ENCODE measurements around the gene REV3L. TPM values are rescaled to one million over a fixed set of nuclear protein-coding genes. Genes with fewer than 3 reads are reported as not detected.
A peak's percentile ranks its signal among the peaks of the same experiment; 100 is the strongest.

REV3L gene
- total and polyA plus RNA-seq, 2 of the 8 experiments (the other 6 are each of a cell fraction or from before 2014, with no cell fraction given): 2.1 to 6.6 TPM

GRCh38 chr6:111477481-111477938, 5.5 kb downstream of the REV3L start:
- no peak overlapping the region for H3K18ac ChIP-seq (ENCODE audit: extremely low read depth, low read length)
- no peak overlapping the region for H2BK20ac ChIP-seq (ENCODE audit: low read length)
- H2BK15ac ChIP-seq (ENCODE audit: low read length): no peak overlapping the region
- peaks cover 0 to 12% (median 6%) of the 10 kb centered on the region in 4 experiments; a peak in 4 of 7 replicates for H3K4me1 ChIP-seq (replicated peaks in 1 of 4; ENCODE audit: control insufficient read depth in 3 of 4, insufficient read depth in 4 of 4, low read length in 3 of 4)
- H2AFZ ChIP-seq (ENCODE audit: low read length): no peak overlapping the region
- no peak overlapping the region for H3K14ac ChIP-seq (ENCODE audit: insufficient read length)
- no peaks in the 10 kb centered on the region; the same call in 1 of the 2 replicates for H3K79me1 ChIP-seq (ENCODE audit: low read depth, low read length)
- no peak overlapping the region for H2AK5ac ChIP-seq (ENCODE audit: low read depth, low read length)
- no peak overlapping the region for H2BK120ac ChIP-seq (replicated peaks; ENCODE audit: low read depth, low read length)
- H4K5ac ChIP-seq (ENCODE audit: insufficient read length, low read depth, low read length): no peak overlapping the region
- H3K4ac ChIP-seq (replicated peaks; ENCODE audit: insufficient read length, low read depth, low read length): no peak overlapping the region
- no peak overlapping the region for H3K27ac ChIP-seq (ENCODE audit: low read depth, low read length)
- no peaks in the 10 kb centered on the region for H3K9me3 ChIP-seq (ENCODE audit: insufficient read depth in 2 of 2, low read depth in 1 of 2, low read length in 1 of 2)
- TF ChIP-seq NANOG (IDR thresholded peaks at IDR 0.05; ENCODE audit: insufficient read depth, low read depth, low read length, poor library complexity, severe bottlenecking) (peak; percentile 80), HDAC2 (IDR thresholded peaks at IDR 0.05; ENCODE audit: borderline replicate concordance in 1 of 2, low read depth in 2 of 2, low read length in 2 of 2) (peak in 1 of 2 experiments; percentile 68; a peak in 1 of 4 replicates), ATF2 (IDR thresholded peaks at IDR 0.05; ENCODE audit: low read length) (no peak), EZH2 (IDR thresholded peaks at IDR 0.05; ENCODE audit: low read depth, low read length, severe bottlenecking) (no peak), BACH1 (IDR thresholded peaks at IDR 0.05; ENCODE audit: low read length) (peak; percentile 57; the same call in 1 of the 2 replicates), CTBP2 (IDR thresholded peaks at IDR 0.05; ENCODE audit: borderline replicate concordance, insufficient read depth, insufficient read length, low read length) (no peak)
- ChIA-PET CTCF (ENCODE audit: partially characterized antibody) (interaction anchor here (1.2 to 1.9 kb wide), 3 partner anchors 17 to 218 kb away, joined by 4 to 16 read pairs (median 11); a partner anchor contains a TSS), POLR2A (ENCODE audit: partially characterized antibody) (interaction anchor here (0.6 to 0.9 kb wide), 2 partner anchors 45 to 111 kb away, joined by 3 to 4 read pairs; no protein-coding TSS in a partner anchor)
- H3K56ac ChIP-seq (replicated peaks; ENCODE audit: insufficient read length, low read depth, low read length): no peak overlapping the region
- no peak overlapping the region for H3K4me3 ChIP-seq (ENCODE audit: extremely low read depth in 1 of 4, insufficient read depth in 2 of 4, low read depth in 3 of 4, low read length in 4 of 4)
- no peak overlapping the region for H4K8ac ChIP-seq (ENCODE audit: extremely low read depth, insufficient read depth, low read length)
- no peak overlapping the region for H4K91ac ChIP-seq (replicated peaks; ENCODE audit: insufficient read length, low read length)
- H2BK12ac ChIP-seq (ENCODE audit: low read depth, low read length): no peak overlapping the region; the same call in 1 of the 2 replicates
- FAIRE-seq: no peak
- no peak overlapping the region for H3K9ac ChIP-seq (replicated peaks in 1 of 4; ENCODE audit: extremely low read depth in 1 of 4, low read depth in 3 of 4, low read length in 3 of 4)
- H3K23ac ChIP-seq (ENCODE audit: insufficient read length): no peak overlapping the region
- no peak for DNase-seq (ENCODE audit: low read depth in 1 of 2, low spot score in 2 of 2)
- H3K4me2 ChIP-seq (ENCODE audit: insufficient read depth in 1 of 2, low read depth in 2 of 2, low read length in 2 of 2): no peak overlapping the region
- peaks cover 32 to 74% (median 50%) of the 10 kb centered on the region in 4 experiments for H3K27me3 ChIP-seq (replicated peaks in 1 of 4; ENCODE audit: control insufficient read depth in 3 of 4, extremely low read depth in 1 of 4, insufficient read depth in 3 of 4, low read length in 3 of 4)
- H3K36me3 ChIP-seq (ENCODE audit: control insufficient read depth in 2 of 4, insufficient read depth in 4 of 4, low read length in 3 of 4): no peaks in the 10 kb centered on the region
- H2BK5ac ChIP-seq (ENCODE audit: low read depth, low read length): no peak overlapping the region
- H4K20me1 ChIP-seq (replicated peaks in 1 of 2; ENCODE audit: control insufficient read depth in 1 of 2, insufficient read depth in 2 of 2, low read length in 2 of 2): peaks cover 30 to 32% of the 10 kb centered on the region in 2 experiments
- peaks cover 4% of the 10 kb centered on the region for H3K23me2 ChIP-seq (ENCODE audit: low read depth, low read length)
- 54% methylated on average over 1 of the region's 1 CpG; no CpG with 5 or more reads in 1 of the 2 experiments for WGBS, 2 experiments (ENCODE audit: extremely low coverage in 1 of 2, insufficient coverage in 1 of 2, insufficient read length in 1 of 2, insufficient replicate concordance in 2 of 2, low coverage in 1 of 2, low lambda C conversion rate in 2 of 2, missing lambda C conversion rate in 1 of 2)
- H3K79me2 ChIP-seq (ENCODE audit: control insufficient read depth in 1 of 2, insufficient read depth in 2 of 2, low read length in 2 of 2): peaks cover 0 to 10% of the 10 kb centered on the region in 2 experiments; a peak in 2 of 4 replicates

Measured in H1 (cell line).